ENCODE results near the gene GDPD5. TPM values are rescaled to one million over a fixed set of nuclear protein-coding genes. Genes with fewer than 3 reads are reported as not detected.
A peak's percentile ranks its signal among the peaks of the same experiment; 100 is the strongest.

GDPD5 gene
- total RNA-seq, 2 donors from 2014 or later, result 3.0 to 8.6 TPM

GRCh38 chr11:75548595-75549272 lies 23.0 kb upstream of the GDPD5 start:
- Histone ChIP-seq H3K4me1 (ENCODE audit: control insufficient read depth, insufficient read depth, low read length) (peaks cover 13% of the 10 kb centered on the region), H3K9ac (ENCODE audit: extremely low read depth, low read length, poor library complexity, severe bottlenecking) (no peak overlapping the region), H3K27me3 (ENCODE audit: control insufficient read depth, insufficient read depth, low read length, poor library complexity, severe bottlenecking) (no peaks in the 10 kb centered on the region), H3K27ac (ENCODE audit: low read depth, low read length) (no peak overlapping the region), H3K9me3 (ENCODE audit: control insufficient read depth, low read length) (no peaks in the 10 kb centered on the region), H3K36me3 (ENCODE audit: control insufficient read depth, insufficient read depth, low read length) (no peaks in the 10 kb centered on the region), H3K4me3 (ENCODE audit: low read length) (no peak overlapping the region)
- no peak for DNase-seq
- Mint-ChIP-seq H3K36me3 (ENCODE audit: low read depth) (no peaks in the 10 kb centered on the region), H3K27me3 (ENCODE audit: insufficient read depth) (peaks cover 3% of the 10 kb centered on the region), H3K27ac (no peak overlapping the region), H3K4me1 (peaks cover 16% of the 10 kb centered on the region), H3K4me3 (no peak overlapping the region), H3K9me3 (no peaks in the 10 kb centered on the region)
- WGBS, 2 experiments (ENCODE audit: insufficient coverage in 1 of 2, insufficient read length in 1 of 2), result 96 to 97% methylated on average over 8 of the region's 8 CpGs
- no peak for TF ChIP-seq CTCF (conservative IDR thresholded peaks at IDR 0.05)

- no peaks in the 10 kb centered on the region for H3K36me3 Mint-ChIP-seq (ENCODE audit: low read depth)
- no peak overlapping the region for H3K9ac ChIP-seq (ENCODE audit: extremely low read depth, low read length, poor library complexity, severe bottlenecking)
- H3K4me3 Mint-ChIP-seq, result no peak overlapping the region
- H3K4me1 Mint-ChIP-seq, result peaks cover 10% of the 10 kb centered on the region
- no peak overlapping the region for H3K4me3 ChIP-seq (ENCODE audit: low read length)
- peaks cover 5% of the 10 kb centered on the region for H3K4me1 ChIP-seq (ENCODE audit: control insufficient read depth, insufficient read depth, low read length)
- no peaks in the 10 kb centered on the region for H3K27me3 ChIP-seq (ENCODE audit: control insufficient read depth, insufficient read depth, low read length, poor library complexity, severe bottlenecking)
- no peak overlapping the region for H3K27ac ChIP-seq (ENCODE audit: low read depth, low read length)
- peak; percentile 96 for TF ChIP-seq CTCF (conservative IDR thresholded peaks at IDR 0.05)
- no peaks in the 10 kb centered on the region for H3K9me3 ChIP-seq (ENCODE audit: control insufficient read depth, low read length)
- 7 to 22% methylated on average over 3 to 7 of the region's 7 CpGs for WGBS, 2 experiments (ENCODE audit: insufficient coverage in 1 of 2, insufficient read length in 1 of 2)
- peaks cover 3% of the 10 kb centered on the region for H3K27me3 Mint-ChIP-seq (ENCODE audit: insufficient read depth)
- peak; percentile 92 for DNase-seq
- no peaks in the 10 kb centered on the region for H3K36me3 ChIP-seq (ENCODE audit: control insufficient read depth, insufficient read depth, low read length)
- H3K9me3 Mint-ChIP-seq, result no peaks in the 10 kb centered on the region
- H3K27ac Mint-ChIP-seq, result peak overlapping the region; percentile 96
These were observed 21.9 kb upstream of the GDPD5 start for GRCh38 chr11:75547617-75548058.

GRCh38 chr11:75547177-75547576 lies 21.4 kb upstream of the GDPD5 start:
- Histone ChIP-seq H3K4me1 (ENCODE audit: control insufficient read depth, insufficient read depth, low read length) (peaks cover 3% of the 10 kb centered on the region), H3K27ac (ENCODE audit: low read depth, low read length) (no peak overlapping the region), H3K36me3 (ENCODE audit: control insufficient read depth, insufficient read depth, low read length) (no peaks in the 10 kb centered on the region), H3K9ac (ENCODE audit: extremely low read depth, low read length, poor library complexity, severe bottlenecking) (no peak overlapping the region), H3K27me3 (ENCODE audit: control insufficient read depth, insufficient read depth, low read length, poor library complexity, severe bottlenecking) (no peaks in the 10 kb centered on the region), H3K4me3 (ENCODE audit: low read length) (no peak overlapping the region), H3K9me3 (ENCODE audit: control insufficient read depth, low read length) (no peaks in the 10 kb centered on the region)
- peaks cover 11% of the 10 kb centered on the region for H3K4me1 Mint-ChIP-seq
- H3K9me3 Mint-ChIP-seq, result no peaks in the 10 kb centered on the region
- H3K36me3 Mint-ChIP-seq (ENCODE audit: low read depth), result no peaks in the 10 kb centered on the region
- no peak for DNase-seq
- H3K4me3 Mint-ChIP-seq, result no peak overlapping the region
- no peak for TF ChIP-seq CTCF (conservative IDR thresholded peaks at IDR 0.05)
- H3K27me3 Mint-ChIP-seq (ENCODE audit: insufficient read depth), result peaks cover 5% of the 10 kb centered on the region
- WGBS, 2 experiments (ENCODE audit: insufficient coverage in 1 of 2, insufficient read length in 1 of 2), result 90 to 100% methylated on average over 1 of the region's 1 CpG
- H3K27ac Mint-ChIP-seq, result no peak overlapping the region
